ENCODE data around the gene NRL. TPM values are rescaled to one million over a fixed set of nuclear protein-coding genes. Genes with fewer than 3 reads are reported as not detected.
A peak's percentile ranks its signal among the peaks of the same experiment; 100 is the strongest.

NRL gene
- total RNA-seq, 1 experiment from 2014 or later = 1.4 TPM

DNA sequence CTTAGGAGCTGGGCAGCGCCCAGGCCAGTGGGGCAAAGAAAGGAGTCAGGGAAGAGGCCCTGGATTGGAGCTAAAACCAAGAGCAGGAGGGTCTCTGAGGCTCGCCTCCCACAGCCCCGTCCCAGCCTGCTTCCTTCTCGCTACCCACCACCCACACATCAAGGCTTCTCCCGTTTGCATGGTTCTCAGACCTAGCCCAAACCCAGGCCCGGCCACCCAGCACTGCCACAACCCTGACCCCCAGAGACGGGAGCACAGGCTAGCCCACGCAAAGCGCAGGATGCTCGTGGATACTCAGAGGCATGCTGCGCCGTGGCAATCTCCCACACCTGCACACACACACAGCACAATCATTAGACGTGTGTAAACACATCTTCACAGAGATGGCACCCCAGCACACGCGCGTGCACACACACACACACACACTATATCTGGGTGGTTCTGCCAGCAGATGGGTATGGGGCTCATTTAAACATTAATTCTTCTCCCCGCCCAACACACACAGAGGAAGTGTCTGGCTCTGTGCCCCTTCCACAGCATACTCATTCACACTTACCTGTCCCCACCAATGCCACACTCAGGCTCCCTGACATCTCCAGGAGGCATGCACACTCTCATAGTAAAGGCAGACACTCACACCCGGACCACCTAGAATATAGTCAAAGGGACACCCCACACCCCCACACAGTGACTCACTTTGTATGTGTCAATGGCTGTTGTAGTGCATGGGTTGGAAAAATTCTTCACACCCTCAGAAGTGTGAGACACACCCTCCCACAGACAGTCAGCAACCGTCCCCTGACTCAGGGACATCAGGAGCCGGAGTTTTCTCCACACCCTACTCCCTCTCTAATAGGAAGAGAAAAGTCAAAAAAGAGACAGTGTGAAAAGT lies 61.8 kb downstream of the NRL start:
- CTCF ChIA-PET = interaction anchor here (1.1 kb wide), 1 partner anchor 421 kb away, joined by 3 read pairs; no protein-coding TSS in a partner anchor
- in situ Hi-C loops (cut with HindIII; ENCODE audit: low pct_unique_long_range_greater_than_20kb, low sequenced_read_pairs) (no loop called here), intact Hi-C loops (cut with micrococcal nuclease; ENCODE audit: unreplicated experiment) (no loop called here)
- POLR2A ChIA-PET = no interaction called here
- no peaks in the 10 kb centered on the region for H3K4me1 ChIP-seq (ENCODE audit: control insufficient read depth, insufficient read depth, low read length)
- no peak overlapping the region for H3K27ac ChIP-seq (ENCODE audit: low read length)
- H3K36me3 ChIP-seq (ENCODE audit: control insufficient read depth, insufficient read depth, low read length) = no peaks in the 10 kb centered on the region
- H3K27me3 ChIP-seq (ENCODE audit: control insufficient read depth, insufficient read depth, low read length) = no peaks in the 10 kb centered on the region; the same call in 1 of the 2 replicates
- DNase-seq (ENCODE audit: low read depth, low spot score) = no peak
- TF ChIP-seq TCF7L2 (IDR thresholded peaks at IDR 0.05; ENCODE audit: low read depth, low read length) = no peak
- TF ChIP-seq, protein P1, sequence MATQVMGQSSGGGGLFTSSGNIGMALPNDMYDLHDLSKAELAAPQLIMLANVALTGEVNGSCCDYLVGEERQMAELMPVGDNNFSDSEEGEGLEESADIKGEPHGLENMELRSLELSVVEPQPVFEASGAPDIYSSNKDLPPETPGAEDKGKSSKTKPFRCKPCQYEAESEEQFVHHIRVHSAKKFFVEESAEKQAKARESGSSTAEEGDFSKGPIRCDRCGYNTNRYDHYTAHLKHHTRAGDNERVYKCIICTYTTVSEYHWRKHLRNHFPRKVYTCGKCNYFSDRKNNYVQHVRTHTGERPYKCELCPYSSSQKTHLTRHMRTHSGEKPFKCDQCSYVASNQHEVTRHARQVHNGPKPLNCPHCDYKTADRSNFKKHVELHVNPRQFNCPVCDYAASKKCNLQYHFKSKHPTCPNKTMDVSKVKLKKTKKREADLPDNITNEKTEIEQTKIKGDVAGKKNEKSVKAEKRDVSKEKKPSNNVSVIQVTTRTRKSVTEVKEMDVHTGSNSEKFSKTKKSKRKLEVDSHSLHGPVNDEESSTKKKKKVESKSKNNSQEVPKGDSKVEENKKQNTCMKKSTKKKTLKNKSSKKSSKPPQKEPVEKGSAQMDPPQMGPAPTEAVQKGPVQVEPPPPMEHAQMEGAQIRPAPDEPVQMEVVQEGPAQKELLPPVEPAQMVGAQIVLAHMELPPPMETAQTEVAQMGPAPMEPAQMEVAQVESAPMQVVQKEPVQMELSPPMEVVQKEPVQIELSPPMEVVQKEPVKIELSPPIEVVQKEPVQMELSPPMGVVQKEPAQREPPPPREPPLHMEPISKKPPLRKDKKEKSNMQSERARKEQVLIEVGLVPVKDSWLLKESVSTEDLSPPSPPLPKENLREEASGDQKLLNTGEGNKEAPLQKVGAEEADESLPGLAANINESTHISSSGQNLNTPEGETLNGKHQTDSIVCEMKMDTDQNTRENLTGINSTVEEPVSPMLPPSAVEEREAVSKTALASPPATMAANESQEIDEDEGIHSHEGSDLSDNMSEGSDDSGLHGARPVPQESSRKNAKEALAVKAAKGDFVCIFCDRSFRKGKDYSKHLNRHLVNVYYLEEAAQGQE (IDR thresholded peaks at IDR 0.05; ENCODE audit: insufficient read depth in 1 of 2, low read depth in 2 of 2, low read length in 1 of 2) = peak in 1 of 2 experiments; percentile 6; a peak in 1 of 4 replicates
- ATAC-seq = no peak
- H3K4me3 ChIP-seq (ENCODE audit: low read depth in 2 of 2, low read length in 2 of 2) = peak overlapping the region; percentile 51 to 64
- BruUV-seq (replicated peaks) = no TSS peak
- no peaks in the 10 kb centered on the region for H3K9me3 ChIP-seq (ENCODE audit: control insufficient read depth, insufficient read depth, low read depth, low read length)

DNA sequence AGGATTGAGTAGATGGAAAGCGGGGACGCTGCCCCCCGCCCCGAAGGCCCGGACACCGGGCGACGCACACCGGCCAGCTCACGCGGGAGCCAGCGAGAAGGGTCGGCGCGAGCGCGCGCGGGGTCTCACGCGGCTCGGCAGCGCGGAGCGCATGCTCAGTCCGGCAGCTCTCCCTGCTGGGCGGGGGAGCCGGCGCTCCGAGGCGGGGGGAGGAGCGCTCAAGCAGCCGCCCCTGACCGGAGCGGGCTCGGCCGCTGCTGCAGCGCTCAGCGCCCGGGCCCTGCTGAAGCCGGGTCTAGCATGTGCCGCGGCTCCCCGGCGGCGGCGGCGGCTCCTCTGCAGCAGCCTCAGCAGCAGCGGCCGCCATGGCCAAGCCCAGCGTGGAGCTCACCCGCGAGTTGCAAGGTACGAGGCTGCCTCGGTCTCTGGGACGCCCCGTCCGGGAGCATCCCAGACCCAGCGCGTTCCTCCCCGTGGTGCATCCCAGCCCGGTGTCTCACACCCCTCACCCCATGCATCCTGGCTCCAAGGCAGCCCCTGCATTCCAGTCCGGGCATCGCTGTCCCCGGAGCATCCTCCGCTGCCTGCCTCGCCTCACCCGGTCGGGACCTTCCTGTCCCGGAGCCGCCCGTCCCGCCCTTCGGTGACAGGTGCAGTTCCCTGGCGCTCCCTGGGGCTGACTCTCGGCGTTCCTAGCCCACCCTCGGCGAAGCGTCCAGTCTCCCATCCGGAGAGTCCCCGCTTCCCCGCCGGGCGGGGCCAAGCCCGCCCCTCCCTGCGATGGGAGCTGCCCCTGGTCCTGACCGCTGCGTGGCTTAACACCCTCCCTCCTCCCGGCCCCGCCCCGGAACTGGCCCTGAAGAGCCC lies 62.7 kb downstream of the NRL start, which contains the start of gene CARMIL3:
Gene CARMIL3, plus strand, starts transcription at position 221 of the 867 bp plus-strand sequence. Its CDS starts 145 bp downstream, at position 366.
- Histone ChIP-seq H3K9me3 (ENCODE audit: control insufficient read depth, insufficient read depth, low read depth, low read length) (no peaks in the 10 kb centered on the region), H3K27ac (ENCODE audit: low read length) (peak within 1 kb of the TSS; percentile 21; the same call in 1 of the 2 replicates), H3K27me3 (ENCODE audit: control insufficient read depth, insufficient read depth, low read length) (no peaks in the 10 kb centered on the region; the same call in 1 of the 2 replicates), H3K4me1 (ENCODE audit: control insufficient read depth, insufficient read depth, low read length) (no peaks in the 10 kb centered on the region), H3K4me3 (ENCODE audit: low read depth in 2 of 2, low read length in 2 of 2) (peak within 1 kb of the TSS; percentile 51 to 64), H3K36me3 (ENCODE audit: control insufficient read depth, insufficient read depth, low read length) (no peaks in the 10 kb centered on the region)
- peak; percentile 86 for ATAC-seq
- in situ Hi-C loops (cut with HindIII; ENCODE audit: low pct_unique_long_range_greater_than_20kb, low sequenced_read_pairs) (no loop called here), intact Hi-C loops (cut with micrococcal nuclease; ENCODE audit: unreplicated experiment) (no loop called here)
- no TSS peak for BruUV-seq (replicated peaks)
- no peak for DNase-seq (ENCODE audit: low read depth, low spot score)
- TF ChIP-seq, protein P1 (IDR thresholded peaks at IDR 0.05; ENCODE audit: insufficient read depth in 1 of 2, low read depth in 2 of 2, low read length in 1 of 2) = peak; percentile 92 to 94
- TF ChIP-seq, protein P2, sequence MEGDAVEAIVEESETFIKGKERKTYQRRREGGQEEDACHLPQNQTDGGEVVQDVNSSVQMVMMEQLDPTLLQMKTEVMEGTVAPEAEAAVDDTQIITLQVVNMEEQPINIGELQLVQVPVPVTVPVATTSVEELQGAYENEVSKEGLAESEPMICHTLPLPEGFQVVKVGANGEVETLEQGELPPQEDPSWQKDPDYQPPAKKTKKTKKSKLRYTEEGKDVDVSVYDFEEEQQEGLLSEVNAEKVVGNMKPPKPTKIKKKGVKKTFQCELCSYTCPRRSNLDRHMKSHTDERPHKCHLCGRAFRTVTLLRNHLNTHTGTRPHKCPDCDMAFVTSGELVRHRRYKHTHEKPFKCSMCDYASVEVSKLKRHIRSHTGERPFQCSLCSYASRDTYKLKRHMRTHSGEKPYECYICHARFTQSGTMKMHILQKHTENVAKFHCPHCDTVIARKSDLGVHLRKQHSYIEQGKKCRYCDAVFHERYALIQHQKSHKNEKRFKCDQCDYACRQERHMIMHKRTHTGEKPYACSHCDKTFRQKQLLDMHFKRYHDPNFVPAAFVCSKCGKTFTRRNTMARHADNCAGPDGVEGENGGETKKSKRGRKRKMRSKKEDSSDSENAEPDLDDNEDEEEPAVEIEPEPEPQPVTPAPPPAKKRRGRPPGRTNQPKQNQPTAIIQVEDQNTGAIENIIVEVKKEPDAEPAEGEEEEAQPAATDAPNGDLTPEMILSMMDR (IDR thresholded peaks at IDR 0.05) = no peak
- TF ChIP-seq SIN3A (IDR thresholded peaks at IDR 0.05; ENCODE audit: borderline replicate concordance, insufficient read depth, low read depth, low read length) (no peak; the same call in 1 of the 2 replicates), TCF7L2 (IDR thresholded peaks at IDR 0.05; ENCODE audit: low read depth, low read length) (no peak)
- ChIA-PET POLR2A (interaction anchor here (0.7 kb wide), 1 partner anchor 21 kb away, joined by 3 read pairs; no protein-coding TSS in a partner anchor), CTCF (interaction anchor here (0.8 kb wide), 1 partner anchor 57 kb away, joined by 5 read pairs; no protein-coding TSS in a partner anchor)
